NCI-H2081 (cell line): ENCODE results near the gene GRAP.
"Not testable (repeated sequence)": the region's sequence is repeated elsewhere in the genome, so short reads cannot be mapped to it uniquely, and the experiment has no call there.

ENCODE experiments used
- DNase-seq, 2 experiments: peaks; one replicate each; lab custom pipeline; 2025; lab: John Stamatoyannopoulos, UW

GRAP gene

GRCh38 chr17:19046782-19047375 lies at the start of gene GRAP:
Gene GRAP, minus strand, starts transcription at chr17:19046957. Its CDS starts 31 bp downstream, at chr17:19046926.
- DNase-seq: not testable (repeated sequence)

- not testable (repeated sequence) for DNase-seq
Measured at GRCh38 chr17:19093684-19094438, 47.1 kb upstream of the GRAP start.

GRCh38 chr17:19092737-19093683 lies 46.3 kb upstream of the GRAP start:
- not testable (repeated sequence) for DNase-seq

DNA sequence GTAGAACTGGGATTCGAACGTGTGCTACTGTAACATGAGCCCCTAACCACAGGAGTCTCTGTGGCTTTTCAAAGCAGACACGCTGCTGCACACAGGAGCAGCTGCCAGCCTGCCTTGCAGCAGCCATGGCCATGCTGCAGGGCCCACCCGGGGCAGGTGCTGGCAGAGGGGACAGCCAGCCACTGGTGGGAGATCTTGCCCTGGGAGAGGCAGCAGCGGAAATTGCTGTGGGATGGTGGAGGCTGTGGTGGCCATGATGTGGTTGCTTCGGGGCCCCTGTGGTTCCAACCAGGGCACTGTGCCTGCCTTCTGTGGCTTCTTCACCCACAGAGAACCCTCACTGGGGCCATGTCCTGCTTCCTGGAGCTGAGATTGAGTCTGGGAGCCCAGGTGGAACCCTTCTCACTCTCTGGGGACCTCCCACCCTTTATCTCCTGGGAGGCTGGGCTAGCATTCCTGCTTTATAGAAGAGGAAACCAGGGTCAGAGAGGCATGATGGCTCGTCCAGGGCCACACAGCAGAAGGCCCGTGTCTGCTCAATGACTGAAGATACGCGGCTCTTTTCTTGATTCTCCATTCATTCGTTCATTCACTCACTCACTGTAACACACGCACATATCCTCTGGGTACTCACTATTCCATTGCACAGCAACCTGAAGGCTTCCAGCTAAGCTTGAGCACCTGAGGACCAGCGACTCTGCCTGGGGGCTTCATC lies 43.5 kb upstream of the GRAP start:
- not testable (repeated sequence) for DNase-seq

- DNase-seq: not testable (repeated sequence)
Measured at GRCh38 chr17:19088804-19089685, 42.3 kb upstream of the GRAP start.

- not testable (repeated sequence) for DNase-seq
Measured at GRCh38 chr17:19077386-19077785, 30.6 kb upstream of the GRAP start.

GRCh38 chr17:19076398-19077192 lies 29.8 kb upstream of the GRAP start:
- not testable (repeated sequence) for DNase-seq

DNA sequence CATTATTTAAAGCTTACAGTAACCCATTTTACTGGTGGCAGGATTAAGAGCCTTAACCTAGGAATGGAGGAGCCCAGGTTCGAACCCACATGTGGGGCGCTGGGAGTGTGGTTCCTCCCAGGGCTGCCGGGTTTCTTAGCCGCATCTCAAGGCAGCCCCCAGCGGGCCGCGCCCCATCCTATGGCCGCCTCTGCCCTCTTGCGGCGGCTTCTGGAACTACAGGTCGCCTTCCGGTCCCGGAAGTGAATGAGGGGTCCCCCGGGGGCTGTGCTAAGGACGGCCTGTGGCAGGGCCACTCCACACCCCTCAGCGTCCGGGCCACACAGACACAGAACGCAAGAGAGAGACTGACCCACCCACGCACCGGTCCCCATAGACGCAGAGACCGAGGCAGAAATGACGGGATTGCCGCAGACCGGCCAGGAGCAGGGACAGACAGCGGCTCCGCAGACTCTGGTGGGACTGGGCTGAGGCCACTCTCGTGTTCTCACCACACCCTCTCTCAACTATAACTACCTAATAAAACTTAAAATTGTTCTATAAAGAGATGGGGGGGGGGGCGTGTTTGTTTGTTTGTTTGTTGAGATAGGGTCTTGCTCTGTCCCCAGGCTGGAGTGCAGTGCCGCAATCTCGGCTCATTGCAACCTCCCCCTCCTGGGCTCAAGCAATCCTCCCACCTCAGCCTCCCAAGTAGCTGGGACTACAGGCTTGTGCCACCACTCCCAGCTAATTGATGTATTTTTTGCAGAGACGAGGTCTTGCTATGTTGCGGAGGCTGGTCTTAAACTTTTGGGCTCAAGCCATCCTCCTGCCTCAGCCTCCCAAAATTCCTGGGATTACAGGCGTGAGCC lies 23.8 kb upstream of the GRAP start:
- not testable (repeated sequence) for DNase-seq

GRCh38 chr17:19064378-19064777 lies 17.6 kb upstream of the GRAP start:
- not testable (repeated sequence) for DNase-seq

GRCh38 chr17:19063326-19063956 lies 16.7 kb upstream of the GRAP start:
- not testable (repeated sequence) for DNase-seq

- not testable (repeated sequence) for DNase-seq
Measured at GRCh38 chr17:19062718-19063325, 16.1 kb upstream of the GRAP start.

DNA sequence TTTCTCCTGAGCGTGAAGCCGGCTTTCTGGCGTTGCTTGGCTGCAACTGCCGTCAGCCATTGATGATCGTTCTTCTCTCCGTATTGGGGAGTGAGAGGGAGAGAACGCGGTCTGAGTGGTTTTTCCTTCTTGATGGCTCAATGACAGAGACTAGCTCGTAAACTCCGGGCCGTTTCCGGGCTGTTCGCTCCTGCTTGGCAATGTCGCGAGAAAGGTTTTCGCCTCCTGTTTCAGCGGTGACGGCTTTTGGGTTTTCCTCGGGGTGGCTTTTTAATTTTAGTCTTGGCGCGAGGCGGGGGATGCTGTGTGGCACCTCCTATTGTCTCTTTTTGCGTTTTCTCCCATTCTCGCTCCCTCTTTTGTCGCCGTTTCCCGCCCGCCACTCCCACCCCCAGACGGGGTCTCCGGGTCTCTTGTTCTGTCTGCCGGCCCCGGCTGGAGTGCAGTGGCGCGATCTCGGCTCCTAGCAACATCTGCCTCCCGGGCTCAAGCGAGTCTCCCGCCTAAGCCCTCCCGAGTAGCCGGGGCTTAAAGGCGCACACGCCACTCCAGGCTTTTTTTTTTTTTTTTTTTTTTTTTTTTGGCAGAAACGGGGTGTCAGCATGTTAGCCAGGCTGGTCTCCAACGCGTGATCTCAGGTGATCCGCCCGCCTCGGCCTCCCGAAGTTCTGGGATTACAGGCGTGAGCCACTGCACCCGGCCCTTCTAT lies 15.4 kb upstream of the GRAP start:
- DNase-seq: not testable (repeated sequence)

DNA sequence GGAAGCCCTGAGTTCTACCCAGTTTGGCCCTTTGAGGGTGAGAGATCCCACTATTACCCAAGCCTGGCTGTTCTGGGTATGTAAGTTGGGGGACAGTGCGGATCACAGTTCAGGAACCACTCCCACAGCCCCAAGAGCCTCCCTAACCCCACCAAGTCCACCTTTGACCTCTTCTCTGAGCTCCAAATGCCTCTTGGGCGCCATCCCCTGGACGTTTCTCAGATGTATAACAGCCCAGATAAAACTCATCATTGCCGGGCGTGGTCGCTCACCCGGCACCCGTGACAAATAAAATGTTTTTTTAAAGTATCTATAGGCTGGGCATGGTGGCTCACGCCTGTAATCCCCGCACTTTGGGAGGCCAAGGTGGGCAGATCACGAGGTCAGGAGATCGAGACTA lies 8.7 kb upstream of the GRAP start:
- not testable (repeated sequence) for DNase-seq

GRCh38 chr17:19048826-19049225 lies 2.1 kb upstream of the GRAP start:
- not testable (repeated sequence) for DNase-seq

- DNase-seq: not testable (repeated sequence)
Measured at GRCh38 chr17:19047510-19047909, 753 bp upstream of the GRAP start.

DNA sequence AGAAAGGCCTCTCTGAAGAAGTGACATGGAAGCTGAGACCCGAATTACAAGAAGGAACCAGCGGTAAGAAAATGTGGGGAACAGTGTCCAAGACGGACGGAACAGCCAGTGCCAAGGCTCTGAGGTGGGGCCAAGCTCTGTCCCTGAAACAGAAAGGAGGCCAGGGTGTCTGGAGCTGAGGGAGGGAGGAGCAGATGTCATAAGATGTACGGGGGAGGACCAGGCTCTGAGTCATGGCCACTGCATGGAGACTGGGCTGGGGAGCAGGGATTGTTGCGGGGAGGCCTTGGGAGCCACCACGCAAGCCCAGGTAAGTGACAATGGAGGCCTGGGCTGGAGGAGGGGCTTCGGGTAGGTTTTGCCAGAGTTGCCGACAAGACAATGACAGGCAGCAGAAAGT lies 2.1 kb downstream of the GRAP start:
- DNase-seq: not testable (repeated sequence)

DNA sequence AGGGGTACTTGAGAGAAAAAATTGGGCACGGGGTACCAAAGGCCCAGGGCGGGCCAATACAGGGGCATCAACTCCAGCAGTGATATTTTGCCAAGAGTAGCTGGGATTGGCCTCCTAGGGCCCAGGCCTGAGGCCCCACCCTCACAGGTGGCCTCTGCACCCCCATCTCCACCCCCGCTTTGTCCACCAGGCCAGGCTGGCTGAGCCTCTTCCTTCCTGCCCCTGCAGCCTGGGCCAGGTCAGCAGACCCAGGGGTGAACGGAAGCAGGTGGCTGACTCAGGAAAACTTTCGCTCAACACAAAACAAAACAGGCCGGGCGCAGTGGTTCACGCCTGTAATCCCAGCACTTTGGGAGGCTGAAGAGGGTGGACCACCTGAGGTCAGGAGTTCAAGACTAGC lies 3.7 kb downstream of the GRAP start:
- DNase-seq: not testable (repeated sequence)
